ENCODE data around the gene CSF3R.
"Not testable (repeated sequence)": the region's sequence is repeated elsewhere in the genome, so short reads cannot be mapped to it uniquely, and the experiment has no call there.

Gene CSF3R

DNA sequence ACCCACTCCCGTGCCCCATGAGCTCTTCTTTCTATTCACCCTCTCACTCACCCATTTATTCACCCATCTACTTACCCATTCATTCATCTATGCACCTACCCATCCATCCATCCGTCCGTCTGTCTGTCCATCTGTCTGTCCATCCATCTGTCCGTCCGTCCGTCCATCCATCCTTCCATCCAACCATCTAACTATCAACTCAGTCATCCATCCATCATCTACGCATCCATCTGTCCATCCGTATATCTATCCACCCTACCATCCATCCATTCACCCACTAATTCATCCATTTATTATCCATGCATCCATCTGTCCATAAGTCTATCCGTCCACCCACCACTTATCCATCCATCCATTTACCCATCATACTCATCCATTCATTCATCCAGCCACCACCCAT, 10.8 kb upstream of the CSF3R start:
- no peak overlapping the region for H3K27ac ChIP-seq (ENCODE audit: low read length)
- H3K36me3 ChIP-seq (ENCODE audit: control insufficient read depth in 1 of 2, insufficient read depth in 2 of 2, low read length in 2 of 2) = no peaks in the 10 kb centered on the region
- H3K9me3 ChIP-seq (ENCODE audit: control insufficient read depth in 1 of 2, low read length in 2 of 2) = no peaks in the 10 kb centered on the region
- no peaks in the 10 kb centered on the region for H3K27me3 ChIP-seq (ENCODE audit: low read depth, low read length)
- no peaks in the 10 kb centered on the region for H3K4me1 ChIP-seq (ENCODE audit: control insufficient read depth in 1 of 2, insufficient read depth in 2 of 2, low read length in 2 of 2)
- H3K4me3 ChIP-seq (ENCODE audit: low read depth in 1 of 2, low read length in 2 of 2) = no peak overlapping the region

DNA sequence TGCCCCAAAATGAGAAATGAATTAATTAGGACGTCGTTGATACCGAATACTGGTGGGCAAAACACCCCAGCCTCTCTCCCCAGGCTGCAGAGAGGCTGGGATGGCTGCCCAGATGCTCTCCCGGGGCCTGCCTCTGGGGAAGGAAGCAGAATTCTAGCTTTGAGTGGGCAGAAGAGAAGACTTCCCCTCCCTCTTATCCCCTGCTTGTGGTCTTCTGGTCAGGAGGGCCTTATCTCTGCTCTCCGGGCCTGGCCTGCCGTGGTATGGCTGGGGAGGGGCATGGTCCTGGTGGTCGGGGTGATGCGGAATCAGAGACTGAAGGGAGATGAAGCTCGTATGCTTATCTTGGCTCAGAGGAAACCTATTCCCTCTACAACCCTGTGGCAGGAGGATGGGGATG, 9.8 kb upstream of the CSF3R start:
- no peaks in the 10 kb centered on the region for H3K36me3 ChIP-seq (ENCODE audit: control insufficient read depth in 1 of 2, insufficient read depth in 2 of 2, low read length in 2 of 2)
- no peak overlapping the region for H3K4me3 ChIP-seq (ENCODE audit: low read depth in 1 of 2, low read length in 2 of 2)

DNA sequence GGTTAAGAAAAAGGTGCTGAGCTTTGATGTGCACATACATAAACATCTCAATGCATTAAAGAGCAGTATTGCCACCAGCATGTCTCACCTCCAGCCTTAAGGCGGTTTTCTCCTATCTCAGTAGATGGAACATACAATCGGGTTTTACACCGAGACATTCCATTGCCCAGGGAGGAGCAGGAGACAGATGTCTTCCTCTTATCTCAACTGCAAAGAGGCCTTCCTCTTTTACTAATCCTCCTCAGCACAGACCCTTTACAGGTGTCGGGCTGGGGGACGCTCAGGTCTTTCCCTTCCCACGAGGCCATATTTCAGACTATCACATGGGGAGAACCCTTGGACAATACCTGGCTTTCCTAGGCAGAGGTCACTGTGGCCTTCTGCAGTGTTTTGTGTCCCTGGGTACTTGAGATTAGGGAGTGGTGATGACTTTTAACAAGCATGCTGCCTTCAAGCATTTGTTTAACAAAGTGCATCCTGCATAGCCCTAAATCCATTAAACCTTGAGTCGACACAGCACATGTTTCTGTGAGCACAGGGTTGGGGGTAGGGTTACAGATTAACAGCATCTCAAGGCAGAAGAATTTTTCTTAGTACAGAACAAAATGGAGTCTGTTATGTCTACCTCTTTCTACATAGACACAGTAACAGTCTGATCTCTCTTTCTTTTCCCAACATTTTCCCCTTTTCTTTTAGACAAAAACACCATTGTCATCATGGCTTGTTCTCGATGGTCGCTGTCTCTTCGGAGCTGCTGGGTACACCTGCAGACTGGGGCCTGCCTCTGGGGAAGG, 6.7 kb upstream of the CSF3R start:
- H3K4me3 ChIP-seq (ENCODE audit: low read depth in 1 of 2, low read length in 2 of 2); H3K27ac ChIP-seq (ENCODE audit: low read length); H3K9me3 ChIP-seq (ENCODE audit: control insufficient read depth in 1 of 2, low read length in 2 of 2); H3K36me3 ChIP-seq (ENCODE audit: control insufficient read depth in 1 of 2, insufficient read depth in 2 of 2, low read length in 2 of 2); H3K4me1 ChIP-seq (ENCODE audit: control insufficient read depth in 1 of 2, insufficient read depth in 2 of 2, low read length in 2 of 2); H3K27me3 ChIP-seq (ENCODE audit: low read depth, low read length): not testable (repeated sequence)

More for the DNA sequence above, 9.8 kb upstream of the CSF3R start:
- H3K9me3 ChIP-seq (ENCODE audit: control insufficient read depth in 1 of 2, low read length in 2 of 2) = no peaks in the 10 kb centered on the region
- no peaks in the 10 kb centered on the region for H3K27me3 ChIP-seq (ENCODE audit: low read depth, low read length)
- H3K27ac ChIP-seq (ENCODE audit: low read length) = no peak overlapping the region
- H3K4me1 ChIP-seq (ENCODE audit: control insufficient read depth in 1 of 2, insufficient read depth in 2 of 2, low read length in 2 of 2) = no peaks in the 10 kb centered on the region

DNA sequence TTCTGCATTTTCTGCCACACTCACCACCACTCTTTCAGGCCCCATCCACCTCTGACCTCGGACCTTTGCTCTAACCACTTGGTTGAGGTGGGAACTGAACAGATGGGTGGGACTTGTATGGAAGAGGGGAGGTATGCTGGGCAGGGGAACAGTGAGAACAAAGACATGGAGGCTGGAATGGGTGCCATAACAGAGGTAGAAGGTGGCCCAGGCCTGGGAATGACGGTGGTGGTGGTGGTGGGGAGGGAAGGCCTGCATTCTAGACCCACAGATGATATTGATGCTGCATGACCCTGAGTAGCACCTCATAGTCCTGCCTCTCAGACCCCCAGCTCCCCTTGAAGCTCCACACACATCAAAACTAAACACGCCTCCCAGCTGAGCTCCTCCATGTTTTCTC, 5.2 kb upstream of the CSF3R start:
- H3K27ac ChIP-seq (ENCODE audit: low read length) = no peak overlapping the region
- no peaks in the 10 kb centered on the region for H3K36me3 ChIP-seq (ENCODE audit: control insufficient read depth in 1 of 2, insufficient read depth in 2 of 2, low read length in 2 of 2)
- no peaks in the 10 kb centered on the region for H3K9me3 ChIP-seq (ENCODE audit: control insufficient read depth in 1 of 2, low read length in 2 of 2)
- no peak overlapping the region for H3K4me3 ChIP-seq (ENCODE audit: low read depth in 1 of 2, low read length in 2 of 2)
- no peaks in the 10 kb centered on the region for H3K4me1 ChIP-seq (ENCODE audit: control insufficient read depth in 1 of 2, insufficient read depth in 2 of 2, low read length in 2 of 2)
- no peaks in the 10 kb centered on the region for H3K27me3 ChIP-seq (ENCODE audit: low read depth, low read length)

DNA sequence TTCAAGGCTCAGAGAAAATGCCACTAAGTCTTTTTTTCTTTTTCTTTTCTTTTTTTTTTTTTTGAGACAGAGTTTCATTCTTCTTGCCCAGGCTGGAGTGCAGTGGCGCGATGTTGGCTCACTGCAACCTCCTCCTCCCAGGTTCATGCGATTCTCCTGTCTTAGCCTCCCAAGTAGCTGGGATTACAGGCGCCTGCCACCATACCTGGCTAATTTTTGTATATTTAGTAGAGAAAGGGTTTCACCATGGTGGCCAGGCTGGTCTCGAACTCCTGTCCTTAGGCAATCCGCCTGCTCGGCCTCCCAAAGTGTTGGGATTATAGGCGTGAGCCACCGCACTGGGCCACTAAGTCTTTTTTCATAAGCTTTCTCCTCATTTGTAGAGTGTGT, 4.6 kb upstream of the CSF3R start:
- not testable (repeated sequence) for H3K4me3 ChIP-seq (ENCODE audit: low read depth in 1 of 2, low read length in 2 of 2); H3K27ac ChIP-seq (ENCODE audit: low read length); H3K9me3 ChIP-seq (ENCODE audit: control insufficient read depth in 1 of 2, low read length in 2 of 2); H3K36me3 ChIP-seq (ENCODE audit: control insufficient read depth in 1 of 2, insufficient read depth in 2 of 2, low read length in 2 of 2); H3K4me1 ChIP-seq (ENCODE audit: control insufficient read depth in 1 of 2, insufficient read depth in 2 of 2, low read length in 2 of 2); H3K27me3 ChIP-seq (ENCODE audit: low read depth, low read length)

DNA sequence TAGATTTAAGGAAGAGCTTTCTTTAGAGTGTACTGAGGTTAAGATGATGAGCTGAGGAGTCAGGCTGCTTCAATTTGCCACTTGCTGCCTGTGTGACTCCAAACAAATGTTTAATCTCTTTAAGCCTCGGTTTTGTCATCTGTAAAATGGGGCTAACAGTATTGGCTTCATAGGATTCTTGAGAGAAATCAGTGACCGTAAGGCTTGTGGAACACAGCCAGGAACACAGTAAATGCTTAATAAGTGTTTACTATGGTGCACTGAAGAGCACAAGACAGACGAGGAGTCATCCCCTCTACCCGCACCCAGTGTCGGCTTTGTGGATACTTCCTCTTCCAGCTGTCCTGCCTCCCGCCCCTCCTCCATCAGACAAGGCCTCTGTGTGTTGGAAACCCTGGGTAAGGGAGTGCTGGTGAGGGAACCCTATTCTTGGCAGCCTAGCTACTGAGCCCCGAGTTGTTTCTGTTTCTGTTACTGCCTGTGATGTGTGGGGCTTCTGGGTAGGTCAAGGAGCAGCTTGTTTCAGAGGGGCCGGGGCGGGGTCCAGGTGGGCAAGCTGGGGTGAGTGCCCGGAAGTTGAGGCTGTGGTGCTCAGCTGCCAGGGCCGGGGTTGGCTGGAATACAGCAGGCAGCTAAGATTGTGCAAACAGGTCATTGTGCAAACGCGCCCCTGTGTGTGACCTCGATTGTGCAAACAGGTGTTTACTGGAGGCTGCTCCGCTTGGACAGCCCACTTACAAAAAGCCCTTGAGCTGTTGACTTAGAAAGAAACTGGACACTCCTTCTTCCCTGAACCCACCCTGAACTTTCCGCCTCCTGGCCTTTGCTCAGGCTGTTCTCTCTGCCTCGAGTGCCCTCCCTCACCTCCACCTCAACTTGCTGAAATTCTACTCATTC, 4.0 kb upstream of the CSF3R start:
- Histone ChIP-seq H3K4me3 (ENCODE audit: low read depth in 1 of 2, low read length in 2 of 2) (no peak overlapping the region), H3K27ac (ENCODE audit: low read length) (peak overlapping the region; percentile 62), H3K9me3 (ENCODE audit: control insufficient read depth in 1 of 2, low read length in 2 of 2) (no peaks in the 10 kb centered on the region), H3K27me3 (ENCODE audit: low read depth, low read length) (no peaks in the 10 kb centered on the region), H3K36me3 (ENCODE audit: control insufficient read depth in 1 of 2, insufficient read depth in 2 of 2, low read length in 2 of 2) (no peaks in the 10 kb centered on the region), H3K4me1 (ENCODE audit: control insufficient read depth in 1 of 2, insufficient read depth in 2 of 2, low read length in 2 of 2) (no peaks in the 10 kb centered on the region)

DNA sequence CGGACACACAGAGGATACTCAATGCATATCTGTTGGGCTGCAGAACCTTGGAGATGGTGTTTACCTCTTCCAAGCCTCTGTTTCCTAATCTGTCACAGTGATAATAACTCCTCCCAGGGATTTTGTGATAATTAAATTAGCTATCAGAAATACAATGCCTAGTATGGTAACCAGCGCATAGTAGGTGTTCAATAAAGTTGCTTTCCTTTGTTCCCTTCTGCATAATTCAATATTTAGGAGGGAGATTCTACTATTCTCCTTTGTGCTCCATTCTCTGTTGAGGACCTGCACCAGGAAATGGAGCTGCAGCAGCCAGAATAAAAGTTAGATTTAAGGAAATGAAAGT, 3.4 kb upstream of the CSF3R start:
- peak overlapping the region; percentile 62 for H3K27ac ChIP-seq (ENCODE audit: low read length)
- no peaks in the 10 kb centered on the region for H3K9me3 ChIP-seq (ENCODE audit: control insufficient read depth in 1 of 2, low read length in 2 of 2)
- no peak overlapping the region for H3K4me3 ChIP-seq (ENCODE audit: low read depth in 1 of 2, low read length in 2 of 2)
- H3K4me1 ChIP-seq (ENCODE audit: control insufficient read depth in 1 of 2, insufficient read depth in 2 of 2, low read length in 2 of 2) = no peaks in the 10 kb centered on the region
- no peaks in the 10 kb centered on the region for H3K27me3 ChIP-seq (ENCODE audit: low read depth, low read length)
- H3K36me3 ChIP-seq (ENCODE audit: control insufficient read depth in 1 of 2, insufficient read depth in 2 of 2, low read length in 2 of 2) = no peaks in the 10 kb centered on the region

DNA sequence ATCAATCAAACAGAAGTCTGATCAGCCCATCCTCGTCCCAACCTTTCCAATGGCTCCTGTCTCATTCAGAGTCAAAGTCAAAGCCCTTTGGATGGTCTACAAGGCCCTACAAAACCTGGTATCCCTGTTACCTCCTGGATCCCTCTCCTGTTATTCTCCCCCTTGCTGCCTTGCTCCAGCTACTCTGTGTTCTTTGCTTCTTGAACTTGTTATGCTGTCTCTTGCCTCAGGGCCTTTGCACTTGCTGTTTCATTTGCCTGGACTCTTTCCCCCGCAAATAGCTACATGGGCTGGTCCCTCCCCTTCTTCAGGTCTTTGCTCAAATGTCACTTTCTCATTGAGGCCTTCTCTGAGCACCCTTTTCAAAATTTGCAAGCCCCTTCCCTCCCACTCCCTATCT, 1.4 kb upstream of the CSF3R start:
- H3K27me3 ChIP-seq (ENCODE audit: low read depth, low read length) = no peaks in the 10 kb centered on the region
- H3K4me3 ChIP-seq (ENCODE audit: low read depth in 1 of 2, low read length in 2 of 2) = no peak overlapping the region
- no peak overlapping the region for H3K27ac ChIP-seq (ENCODE audit: low read length)
- no peaks in the 10 kb centered on the region for H3K36me3 ChIP-seq (ENCODE audit: control insufficient read depth in 1 of 2, insufficient read depth in 2 of 2, low read length in 2 of 2)
- no peaks in the 10 kb centered on the region for H3K9me3 ChIP-seq (ENCODE audit: control insufficient read depth in 1 of 2, low read length in 2 of 2)
- no peaks in the 10 kb centered on the region for H3K4me1 ChIP-seq (ENCODE audit: control insufficient read depth in 1 of 2, insufficient read depth in 2 of 2, low read length in 2 of 2)

DNA sequence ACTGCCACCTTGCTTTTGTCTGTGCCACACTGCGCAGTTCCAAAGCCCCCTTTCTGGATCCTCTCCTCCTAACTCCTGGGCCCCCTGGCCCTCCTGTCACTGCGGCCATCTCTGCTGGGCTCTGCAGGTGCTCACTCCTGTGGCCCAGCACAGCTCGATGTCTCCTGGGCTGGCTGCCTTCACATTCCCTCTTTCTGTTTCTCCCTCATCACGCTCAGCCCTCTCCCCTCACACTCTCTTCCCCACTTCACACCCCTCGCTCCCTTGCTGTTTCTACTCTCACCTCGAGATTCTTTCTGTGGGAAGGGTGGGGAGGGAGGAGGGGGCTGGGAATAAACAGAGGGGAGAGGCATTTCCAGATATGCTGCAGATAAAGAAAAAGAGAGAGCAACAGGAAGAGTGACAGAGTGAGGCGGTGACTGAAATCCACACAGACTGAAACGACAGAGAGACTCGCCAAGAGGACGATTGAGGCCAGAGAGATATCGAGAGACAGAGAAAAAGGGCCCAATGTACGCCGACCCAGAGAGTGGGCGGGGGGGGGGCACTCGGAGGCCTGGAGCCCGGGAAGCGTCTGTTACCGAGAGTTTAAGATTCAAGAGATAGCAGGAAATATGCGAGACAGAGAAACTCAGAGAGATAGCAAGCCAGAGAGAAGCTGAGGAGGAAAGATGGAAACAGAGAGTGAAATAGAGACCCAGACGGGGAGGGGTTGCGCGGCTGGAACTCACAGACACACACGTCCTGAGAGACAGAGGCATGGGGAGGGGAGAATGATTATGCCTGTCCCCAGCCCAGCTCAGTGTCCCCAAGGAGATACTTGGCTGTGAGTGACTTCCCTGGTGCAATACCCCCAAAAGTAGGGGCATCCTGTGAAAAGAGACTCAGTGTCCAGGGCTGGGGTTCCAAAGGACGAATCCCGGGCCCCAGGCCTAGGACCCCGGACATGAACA, 666 bp downstream of the CSF3R start:
- Histone ChIP-seq H3K27me3 (ENCODE audit: low read depth, low read length) (no peaks in the 10 kb centered on the region), H3K27ac (ENCODE audit: low read length) (no peak overlapping the region), H3K9me3 (ENCODE audit: control insufficient read depth in 1 of 2, low read length in 2 of 2) (no peaks in the 10 kb centered on the region), H3K36me3 (ENCODE audit: control insufficient read depth in 1 of 2, insufficient read depth in 2 of 2, low read length in 2 of 2) (no peaks in the 10 kb centered on the region), H3K4me3 (ENCODE audit: low read depth in 1 of 2, low read length in 2 of 2) (peak overlapping the region; percentile 34 to 49), H3K4me1 (ENCODE audit: control insufficient read depth in 1 of 2, insufficient read depth in 2 of 2, low read length in 2 of 2) (no peaks in the 10 kb centered on the region)

DNA sequence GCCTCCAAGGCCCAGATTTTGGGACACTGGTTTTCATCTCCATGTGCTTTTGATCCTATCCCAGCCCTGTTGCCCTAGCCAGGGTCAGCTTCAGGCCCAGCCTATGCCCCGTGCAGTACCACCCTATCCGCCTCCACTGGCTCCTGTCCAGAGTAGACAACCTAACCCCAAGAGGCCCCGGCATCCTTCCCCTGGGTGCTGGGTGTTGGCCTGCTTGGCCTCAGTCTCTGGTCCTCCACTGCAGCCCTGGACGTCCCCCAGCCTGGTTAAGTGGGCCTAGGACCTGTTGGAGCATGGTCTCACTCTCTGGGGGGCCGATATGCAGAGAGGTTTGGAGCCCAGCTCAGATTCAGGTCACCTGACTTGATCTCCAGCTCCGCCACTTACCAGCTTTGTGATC, 1.6 kb downstream of the CSF3R start:
- Histone ChIP-seq H3K27me3 (ENCODE audit: low read depth, low read length) (no peaks in the 10 kb centered on the region), H3K4me1 (ENCODE audit: control insufficient read depth in 1 of 2, insufficient read depth in 2 of 2, low read length in 2 of 2) (no peaks in the 10 kb centered on the region), H3K36me3 (ENCODE audit: control insufficient read depth in 1 of 2, insufficient read depth in 2 of 2, low read length in 2 of 2) (no peaks in the 10 kb centered on the region), H3K4me3 (ENCODE audit: low read depth in 1 of 2, low read length in 2 of 2) (no peak overlapping the region), H3K27ac (ENCODE audit: low read length) (no peak overlapping the region), H3K9me3 (ENCODE audit: control insufficient read depth in 1 of 2, low read length in 2 of 2) (no peaks in the 10 kb centered on the region)

DNA sequence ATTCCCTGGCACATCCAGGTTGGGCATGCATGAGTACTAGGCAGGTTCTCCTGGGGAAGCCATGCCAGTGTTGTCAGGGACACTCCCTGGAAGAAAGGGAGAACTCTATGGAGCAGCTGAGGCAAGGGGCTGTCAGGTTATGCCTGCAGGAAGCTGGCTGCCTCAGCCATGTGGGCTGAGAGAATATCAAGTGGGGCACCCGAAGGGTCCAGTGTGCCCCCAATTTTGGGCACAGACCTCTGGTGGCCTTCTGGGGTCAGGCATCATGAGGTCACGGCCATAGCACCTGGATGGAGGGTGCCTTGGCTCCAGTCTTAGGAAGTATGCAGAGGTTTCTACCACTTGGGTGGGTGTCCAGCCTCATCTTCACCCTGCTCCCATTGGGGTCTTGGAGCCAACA, 2.6 kb downstream of the CSF3R start:
- no peaks in the 10 kb centered on the region for H3K36me3 ChIP-seq (ENCODE audit: control insufficient read depth in 1 of 2, insufficient read depth in 2 of 2, low read length in 2 of 2)
- H3K27ac ChIP-seq (ENCODE audit: low read length) = no peak overlapping the region
- no peaks in the 10 kb centered on the region for H3K27me3 ChIP-seq (ENCODE audit: low read depth, low read length)
- H3K9me3 ChIP-seq (ENCODE audit: control insufficient read depth in 1 of 2, low read length in 2 of 2) = no peaks in the 10 kb centered on the region
- H3K4me1 ChIP-seq (ENCODE audit: control insufficient read depth in 1 of 2, insufficient read depth in 2 of 2, low read length in 2 of 2) = no peaks in the 10 kb centered on the region
- H3K4me3 ChIP-seq (ENCODE audit: low read depth in 1 of 2, low read length in 2 of 2) = no peak overlapping the region
